ENCODE results near the gene RTKN.

GRCh38 chr2:74381751-74382150, 60.0 kb downstream of the RTKN start:
- no peak for TF ChIP-seq CTCF (IDR thresholded peaks at IDR 0.05 in 2 of 3, conservative IDR thresholded peaks at IDR 0.05 in 1 of 3; ENCODE audit: borderline replicate concordance in 1 of 3, insufficient read depth in 1 of 3, low read depth in 2 of 3, low read length in 2 of 3)
- no peak for TF ChIP-seq EZH2 (IDR thresholded peaks at IDR 0.05)
- no peak for TF ChIP-seq EGR1 (IDR thresholded peaks at IDR 0.05; ENCODE audit: low read depth)
